ENCODE data around the gene VTI1A. TPM values are rescaled to one million over a fixed set of nuclear protein-coding genes. Genes with fewer than 3 reads are reported as not detected.

Gene VTI1A
- total RNA-seq, 1 donor from 2014 or later: 34.2 TPM

- no peak for DNase-seq (ENCODE audit: low read depth, low spot score)
- Mint-ChIP-seq H3K27me3 (ENCODE audit: low read depth) (no peaks in the 10 kb centered on the region), H3K36me3 (ENCODE audit: low read depth) (peaks cover 11% of the 10 kb centered on the region), H3K4me1 (peaks cover 10% of the 10 kb centered on the region), H3K4me3 (no peak overlapping the region), H3K27ac (ENCODE audit: unreplicated experiment) (no peak overlapping the region), H3K9me3 (peaks cover 5% of the 10 kb centered on the region)
- TF ChIP-seq CTCF (conservative IDR thresholded peaks at IDR 0.05): no peak
Measured at GRCh38 chr10:112767156-112767555, 320.1 kb downstream of the VTI1A start.

DNA sequence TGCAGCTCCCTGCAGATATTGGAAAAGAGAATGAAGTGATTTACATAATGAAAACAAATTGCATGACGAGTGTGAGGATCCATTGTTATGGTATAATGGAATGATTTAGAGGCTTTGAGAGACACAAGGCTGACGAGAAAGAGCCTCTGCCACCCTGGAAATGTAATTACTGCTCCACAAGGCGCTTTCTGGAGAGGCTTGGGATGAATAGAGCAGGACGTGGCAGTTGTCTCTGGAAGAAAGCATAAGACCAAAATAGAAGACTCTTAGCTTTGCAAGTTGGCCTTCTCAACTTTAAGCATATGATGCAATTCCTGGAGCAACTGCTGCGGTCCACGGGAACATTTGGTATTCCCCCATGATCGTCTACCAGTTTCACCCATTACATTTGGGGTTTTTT lies 321.1 kb downstream of the VTI1A start:
- H3K27me3 Mint-ChIP-seq (ENCODE audit: low read depth): no peaks in the 10 kb centered on the region
- H3K4me1 Mint-ChIP-seq: peaks cover 10% of the 10 kb centered on the region
- TF ChIP-seq CTCF (conservative IDR thresholded peaks at IDR 0.05): no peak
- H3K9me3 Mint-ChIP-seq: peaks cover 10% of the 10 kb centered on the region
- peaks cover 16% of the 10 kb centered on the region for H3K36me3 Mint-ChIP-seq (ENCODE audit: low read depth)
- H3K4me3 Mint-ChIP-seq: no peak overlapping the region
- no peak for DNase-seq (ENCODE audit: low read depth, low spot score)
- H3K27ac Mint-ChIP-seq (ENCODE audit: unreplicated experiment): peak overlapping the region; percentile 16

- Mint-ChIP-seq H3K36me3 (ENCODE audit: low read depth) (peaks cover 16% of the 10 kb centered on the region), H3K4me3 (no peak overlapping the region), H3K27me3 (ENCODE audit: low read depth) (no peaks in the 10 kb centered on the region), H3K4me1 (peaks cover 18% of the 10 kb centered on the region), H3K27ac (ENCODE audit: unreplicated experiment) (no peak overlapping the region), H3K9me3 (peaks cover 10% of the 10 kb centered on the region)
- DNase-seq (ENCODE audit: low read depth, low spot score): no peak
- TF ChIP-seq CTCF (conservative IDR thresholded peaks at IDR 0.05): no peak
Measured at GRCh38 chr10:112769081-112769480, 322.1 kb downstream of the VTI1A start.

DNA sequence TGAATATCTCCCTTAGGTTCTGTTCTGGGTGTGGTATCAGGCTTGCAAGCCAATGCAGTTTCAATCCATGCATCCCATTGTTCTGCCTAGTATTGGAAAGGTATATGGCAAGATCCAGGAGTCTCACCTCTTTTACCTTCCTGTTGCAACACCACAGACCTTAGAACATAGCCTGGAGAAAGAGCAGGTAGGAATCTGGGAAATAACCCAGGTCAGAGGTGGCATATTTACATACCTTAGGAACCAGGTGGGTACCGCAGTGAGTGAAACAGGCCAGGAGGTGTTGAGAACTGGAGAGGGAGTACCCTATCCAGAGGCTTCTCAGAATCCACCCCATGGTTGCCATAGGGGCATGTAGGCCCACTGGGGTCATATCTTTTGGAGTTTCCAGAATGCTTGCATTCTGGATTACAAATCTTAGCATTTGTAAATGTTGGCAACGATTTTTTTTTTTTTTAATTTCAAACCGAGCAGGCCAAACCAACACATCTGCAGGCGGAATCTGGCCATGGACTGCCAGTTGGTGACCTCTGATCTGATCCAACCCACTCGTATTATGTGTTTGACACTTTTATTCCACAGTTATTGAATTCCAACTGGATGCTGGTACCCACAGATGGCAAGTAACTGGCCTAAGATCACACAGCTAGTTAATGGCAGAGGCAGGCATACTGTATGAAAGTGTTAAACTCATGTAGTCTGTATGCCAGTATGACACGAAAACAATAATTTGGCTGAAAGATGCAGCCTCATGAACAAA lies 322.8 kb downstream of the VTI1A start:
- DNase-seq (ENCODE audit: low read depth, low spot score): no peak
- Mint-ChIP-seq H3K9me3 (peaks cover 10% of the 10 kb centered on the region), H3K27ac (ENCODE audit: unreplicated experiment) (no peak overlapping the region), H3K4me3 (no peak overlapping the region), H3K36me3 (ENCODE audit: low read depth) (peaks cover 16% of the 10 kb centered on the region), H3K27me3 (ENCODE audit: low read depth) (no peaks in the 10 kb centered on the region), H3K4me1 (peaks cover 25% of the 10 kb centered on the region)
- no peak for TF ChIP-seq CTCF (conservative IDR thresholded peaks at IDR 0.05)

GRCh38 chr10:112771733-112772132 lies 324.7 kb downstream of the VTI1A start:
- DNase-seq (ENCODE audit: low read depth, low spot score): no peak
- Mint-ChIP-seq H3K9me3 (peaks cover 10% of the 10 kb centered on the region), H3K4me1 (peaks cover 42% of the 10 kb centered on the region), H3K27me3 (ENCODE audit: low read depth) (no peaks in the 10 kb centered on the region), H3K27ac (ENCODE audit: unreplicated experiment) (no peak overlapping the region), H3K4me3 (no peak overlapping the region), H3K36me3 (ENCODE audit: low read depth) (peaks cover 16% of the 10 kb centered on the region)
- no peak for TF ChIP-seq CTCF (conservative IDR thresholded peaks at IDR 0.05)

All from neural crest cell (in vitro differentiated cells).